Activated CD4-positive, alpha-beta T cell treated with anti-CD3 and anti-CD28 coated beads, Interleukin-2, amount 50 U/mL, for 16 hours (primary cell): ENCODE data around the gene TEAD1.

ENCODE experiments used
- DNase-seq: peaks from one replicate; pipeline ENCODE4 v3.0.0-alpha.2; 2020

TEAD1 gene

GRCh38 chr11:12845163-12845562 lies 170.9 kb downstream of the TEAD1 start:
- no peak for DNase-seq

GRCh38 chr11:12845739-12846358 lies 171.6 kb downstream of the TEAD1 start:
- DNase-seq, result no peak

GRCh38 chr11:12846786-12847615 lies 172.8 kb downstream of the TEAD1 start:
- DNase-seq, result no peak

- DNase-seq, result no peak
Measured at GRCh38 chr11:12848413-12848812, 174.2 kb downstream of the TEAD1 start.

GRCh38 chr11:12853325-12853651 lies 179.1 kb downstream of the TEAD1 start:
- DNase-seq, result no peak

GRCh38 chr11:12853652-12854296 lies 179.6 kb downstream of the TEAD1 start:
- no peak for DNase-seq

- DNase-seq, result no peak
Measured at GRCh38 chr11:12854297-12854661, 180.1 kb downstream of the TEAD1 start.

GRCh38 chr11:12854829-12855228 lies 180.6 kb downstream of the TEAD1 start:
- DNase-seq, result no peak

- DNase-seq, result no peak
Measured at GRCh38 chr11:12856338-12856737, 182.1 kb downstream of the TEAD1 start.

- no peak for DNase-seq
Measured at GRCh38 chr11:12857572-12857971, 183.4 kb downstream of the TEAD1 start.

GRCh38 chr11:12859872-12860657 lies 185.8 kb downstream of the TEAD1 start:
- DNase-seq, result no peak

GRCh38 chr11:12860827-12861226 lies 186.6 kb downstream of the TEAD1 start:
- DNase-seq, result no peak

GRCh38 chr11:12862696-12863469 lies 188.7 kb downstream of the TEAD1 start:
- DNase-seq, result no peak

GRCh38 chr11:12863605-12864121 lies 189.4 kb downstream of the TEAD1 start:
- no peak for DNase-seq

GRCh38 chr11:12864316-12865156 lies 190.3 kb downstream of the TEAD1 start:
- DNase-seq, result no peak

- DNase-seq, result no peak
Measured at GRCh38 chr11:12865863-12866595, 191.8 kb downstream of the TEAD1 start.

GRCh38 chr11:12867531-12867930 lies 193.3 kb downstream of the TEAD1 start:
- no peak for DNase-seq

GRCh38 chr11:12868315-12869073 lies 194.3 kb downstream of the TEAD1 start:
- no peak for DNase-seq

- no peak for DNase-seq
Measured at GRCh38 chr11:12871241-12871640, 197.0 kb downstream of the TEAD1 start.

- DNase-seq, result no peak
Measured at GRCh38 chr11:12871788-12872321, 197.6 kb downstream of the TEAD1 start.
